ENCODE measurements around the gene HK2. TPM values are rescaled to one million over a fixed set of nuclear protein-coding genes. Genes with fewer than 3 reads are reported as not detected.
A peak's percentile ranks its signal among the peaks of the same experiment; 100 is the strongest.

The HK2 gene
- total RNA-seq, 1 donor from 2014 or later = 27.6 TPM

- H3K27me3 Mint-ChIP-seq = no peaks in the 10 kb centered on the region
- no peak for DNase-seq (ENCODE audit: extremely low spot score, unreplicated experiment)
- H3K4me1 Mint-ChIP-seq (ENCODE audit: unreplicated experiment) = peaks cover 9% of the 10 kb centered on the region
- no peaks in the 10 kb centered on the region for H3K9me3 Mint-ChIP-seq
- H3K36me3 Mint-ChIP-seq = peaks cover 13% of the 10 kb centered on the region
- peak overlapping the region; percentile 28 for H3K27ac Mint-ChIP-seq
- no peak overlapping the region for H3K4me3 Mint-ChIP-seq
- TF ChIP-seq CTCF (conservative IDR thresholded peaks at IDR 0.05) = no peak
Measured at GRCh38 chr2:74863802-74864248, 29.9 kb downstream of the HK2 start.

GRCh38 chr2:74864728-74865722 is 31.1 kb downstream of the HK2 start:
- DNase-seq (ENCODE audit: extremely low spot score, unreplicated experiment) = no peak
- no peaks in the 10 kb centered on the region for H3K27me3 Mint-ChIP-seq
- H3K4me1 Mint-ChIP-seq (ENCODE audit: unreplicated experiment) = peaks cover 9% of the 10 kb centered on the region
- peaks cover 16% of the 10 kb centered on the region for H3K36me3 Mint-ChIP-seq
- no peak overlapping the region for H3K4me3 Mint-ChIP-seq
- peak overlapping the region; percentile 29 for H3K27ac Mint-ChIP-seq
- no peak for TF ChIP-seq CTCF (conservative IDR thresholded peaks at IDR 0.05)
- no peaks in the 10 kb centered on the region for H3K9me3 Mint-ChIP-seq

DNA sequence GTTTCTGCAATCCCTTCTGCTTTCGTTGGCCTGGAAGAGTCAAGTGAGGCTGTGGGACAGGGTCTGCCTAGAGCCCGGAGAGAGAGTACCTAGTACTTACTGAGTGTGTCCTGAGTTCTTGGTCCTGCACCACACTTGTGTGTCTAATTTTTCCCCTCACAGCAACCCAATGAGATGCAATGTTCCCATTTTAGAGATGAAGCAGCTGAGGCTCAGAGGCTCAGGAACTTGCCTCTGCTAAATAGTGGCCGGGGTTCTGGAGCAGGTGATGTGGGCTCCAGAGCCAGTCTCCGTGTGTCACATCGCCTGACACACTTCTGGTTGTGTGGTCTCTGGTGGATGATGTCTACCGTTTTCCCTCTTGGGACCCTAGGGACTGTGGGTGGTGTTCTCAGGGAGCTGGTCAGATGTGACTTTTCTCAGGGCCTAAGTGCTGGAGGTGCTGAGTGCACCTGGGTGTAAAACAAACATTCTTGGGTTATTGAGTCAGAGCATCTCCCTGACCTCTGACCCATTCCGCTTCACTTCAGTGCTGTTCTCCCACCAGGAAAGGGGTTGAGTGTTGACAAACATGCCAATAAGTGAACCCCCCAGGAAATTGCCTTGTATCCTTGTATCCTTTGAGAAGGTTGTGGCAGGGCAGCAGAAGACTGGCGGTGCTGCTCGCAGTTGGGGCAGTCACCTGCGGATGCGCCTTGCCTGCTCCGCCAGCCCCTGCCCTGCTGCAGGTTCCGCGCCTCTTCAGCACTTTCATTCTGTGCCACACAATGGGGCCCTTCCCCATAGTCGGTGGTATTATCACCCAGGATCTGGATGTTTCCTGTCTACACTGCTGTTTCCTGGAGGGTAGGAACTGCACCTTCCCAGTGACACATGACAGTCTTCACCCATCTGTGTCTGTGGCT is 32.1 kb downstream of the HK2 start:
- H3K9me3 Mint-ChIP-seq = no peaks in the 10 kb centered on the region
- no peaks in the 10 kb centered on the region for H3K27me3 Mint-ChIP-seq
- DNase-seq (ENCODE audit: extremely low spot score, unreplicated experiment) = no peak
- no peak overlapping the region for H3K4me3 Mint-ChIP-seq
- H3K36me3 Mint-ChIP-seq = peaks cover 10% of the 10 kb centered on the region
- peaks cover 9% of the 10 kb centered on the region for H3K4me1 Mint-ChIP-seq (ENCODE audit: unreplicated experiment)
- no peak overlapping the region for H3K27ac Mint-ChIP-seq
- TF ChIP-seq CTCF (conservative IDR thresholded peaks at IDR 0.05) = no peak

GRCh38 chr2:74867841-74868658 is 34.1 kb downstream of the HK2 start:
- Mint-ChIP-seq H3K27ac (peak overlapping the region; percentile 6), H3K4me1 (ENCODE audit: unreplicated experiment) (peaks cover 6% of the 10 kb centered on the region)
- no peak for DNase-seq (ENCODE audit: extremely low spot score, unreplicated experiment)

More at GRCh38 chr2:74867841-74868658, 34.1 kb downstream of the HK2 start:
- Mint-ChIP-seq H3K36me3 (peaks cover 12% of the 10 kb centered on the region), H3K4me3 (no peak overlapping the region), H3K27me3 (no peaks in the 10 kb centered on the region), H3K9me3 (no peaks in the 10 kb centered on the region)
- TF ChIP-seq CTCF (conservative IDR thresholded peaks at IDR 0.05) = no peak

Data from type B pancreatic cell (in vitro differentiated cells).